HG03521 (cell line): Measurements from ENCODE around the gene RETNLB.

ENCODE experiments used
- ATAC-seq: cut with Tn5 transposase; IDR thresholded peaks from one replicate; pipeline ENCODE4 v1.9.1; 2021; ENCODE audit warnings: mild to moderate bottlenecking, moderate library complexity; ENCODE audit not compliant: unreplicated experiment

Gene RETNLB, protein sequence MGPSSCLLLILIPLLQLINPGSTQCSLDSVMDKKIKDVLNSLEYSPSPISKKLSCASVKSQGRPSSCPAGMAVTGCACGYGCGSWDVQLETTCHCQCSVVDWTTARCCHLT

DNA sequence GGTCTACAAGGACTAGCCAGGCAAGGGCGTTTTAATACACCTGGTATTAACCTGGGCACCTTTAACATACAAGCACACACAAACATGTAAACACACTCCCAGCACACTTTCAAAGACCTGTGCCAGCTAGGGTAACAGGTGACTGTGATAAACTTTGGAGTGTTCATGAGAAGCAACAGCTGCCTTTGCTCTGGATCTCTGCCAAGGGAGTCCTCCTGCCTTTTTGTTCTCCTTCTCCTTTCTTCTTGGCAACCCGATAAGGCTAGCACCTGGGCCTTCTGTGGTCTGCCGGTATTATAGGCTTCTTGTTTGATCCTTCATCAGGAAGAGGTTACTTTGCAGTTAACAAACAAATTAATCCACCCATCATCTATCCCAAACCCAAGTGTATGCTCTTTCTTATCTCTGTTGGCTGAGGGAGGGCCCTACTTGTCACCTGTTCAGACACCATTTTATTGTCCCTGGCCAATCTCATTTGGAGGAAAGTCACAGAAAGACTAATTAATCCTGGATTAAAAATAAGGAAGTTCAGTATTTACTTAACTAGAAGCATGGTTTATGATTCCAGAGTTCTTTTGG is at the start of gene RETNLB:
TSS of gene RETNLB (minus strand) at position 7 of the 579 bp plus-strand sequence. CDS start 225 bp downstream, outside the sequence.
- ATAC-seq = no peak

DNA sequence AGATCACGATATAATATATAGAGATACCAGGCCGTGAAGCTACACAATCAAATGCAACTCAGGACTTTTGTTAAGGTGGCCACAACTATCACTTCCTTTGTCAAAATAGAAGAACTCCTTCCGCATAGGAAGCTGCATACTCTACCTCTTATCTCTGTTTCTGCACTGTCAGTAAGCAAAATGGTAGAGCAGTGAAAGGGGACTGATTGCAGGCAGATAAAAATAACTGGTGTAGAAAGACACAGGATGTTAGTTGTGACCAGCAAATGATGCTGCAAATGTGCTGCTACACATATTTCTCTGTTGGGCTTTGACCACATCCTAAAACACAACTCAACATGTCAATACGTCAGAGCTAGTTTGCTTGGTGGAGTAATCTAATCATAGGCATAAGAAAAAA is 49.1 kb upstream of the RETNLB start:
- no peak for ATAC-seq

DNA sequence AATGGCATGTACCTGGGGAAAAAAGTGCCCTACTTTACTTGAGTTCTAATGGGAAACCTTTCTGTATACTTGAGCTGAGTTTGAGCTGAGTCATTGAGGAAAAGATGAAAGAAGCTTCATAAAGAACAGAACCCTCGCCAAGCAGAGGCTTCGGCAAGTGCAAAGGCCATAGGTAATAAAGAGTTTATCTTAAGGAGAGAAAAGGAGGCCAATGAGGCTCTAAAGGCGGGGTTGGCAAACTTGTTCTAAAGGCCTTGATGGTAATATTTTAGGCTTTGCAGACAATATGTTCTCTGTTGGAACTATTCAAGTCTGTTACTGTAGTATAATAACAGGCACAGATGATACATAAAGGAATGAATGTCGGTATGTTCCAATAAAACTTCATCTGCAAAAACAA is 47.8 kb upstream of the RETNLB start:
- ATAC-seq = no peak

DNA sequence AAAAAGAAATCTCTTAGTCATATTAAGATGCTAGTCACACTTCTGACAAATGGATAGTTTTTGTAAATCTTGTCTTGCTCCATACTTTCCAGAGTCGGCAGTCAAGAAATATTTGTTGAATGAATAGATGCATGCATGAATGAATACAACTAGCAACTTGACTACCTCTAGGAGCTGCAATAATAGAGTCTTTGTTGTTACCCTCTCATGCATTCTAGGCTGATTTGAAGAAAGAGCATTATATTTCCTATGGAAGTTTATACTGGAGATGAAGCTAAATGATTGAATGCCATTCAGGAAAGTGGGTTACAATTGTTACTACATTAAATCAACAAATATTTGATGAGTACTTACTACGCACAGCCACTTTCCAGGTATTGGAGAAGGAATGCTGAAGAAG is 47.2 kb upstream of the RETNLB start:
- ATAC-seq = no peak

DNA sequence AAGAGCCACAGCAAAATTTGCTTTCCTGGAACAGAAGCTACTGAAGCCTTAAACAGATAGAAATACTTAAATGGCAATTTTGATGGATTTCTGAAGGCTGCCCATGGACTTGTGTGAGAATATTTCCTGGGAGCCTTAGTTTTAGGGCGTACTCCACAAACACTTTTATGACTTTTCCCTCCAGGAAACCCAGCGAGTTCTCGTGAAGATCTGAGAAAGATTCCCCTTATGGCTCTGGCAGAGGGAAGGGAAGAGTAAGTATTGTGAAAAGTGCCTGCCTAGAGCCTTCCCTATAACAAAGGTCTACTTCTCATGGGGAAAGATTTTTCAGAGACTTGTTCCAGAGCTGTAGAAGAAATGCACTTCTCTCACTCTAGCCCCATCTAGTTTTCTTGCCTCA is 34.3 kb upstream of the RETNLB start:
- no peak for ATAC-seq

DNA sequence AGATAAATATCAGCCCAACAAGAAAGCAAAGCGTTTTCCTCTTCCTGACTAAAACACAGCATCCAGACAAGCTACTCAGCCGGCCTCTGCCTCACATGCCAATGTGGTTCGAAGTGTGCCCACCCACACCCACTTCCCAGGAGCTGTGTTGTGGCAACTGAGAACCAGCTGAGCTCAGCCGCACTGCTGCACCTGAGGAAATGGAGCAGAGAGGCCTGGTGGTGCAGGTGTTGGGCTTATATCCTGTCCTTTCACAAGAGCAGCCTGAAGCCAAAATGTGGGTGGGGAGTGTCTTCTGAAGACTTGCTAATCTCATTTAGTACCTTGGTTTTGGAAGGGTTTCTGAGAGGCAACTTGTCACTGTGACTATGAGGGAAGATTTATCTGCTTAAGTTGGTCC is 23.0 kb upstream of the RETNLB start:
- no peak for ATAC-seq

DNA sequence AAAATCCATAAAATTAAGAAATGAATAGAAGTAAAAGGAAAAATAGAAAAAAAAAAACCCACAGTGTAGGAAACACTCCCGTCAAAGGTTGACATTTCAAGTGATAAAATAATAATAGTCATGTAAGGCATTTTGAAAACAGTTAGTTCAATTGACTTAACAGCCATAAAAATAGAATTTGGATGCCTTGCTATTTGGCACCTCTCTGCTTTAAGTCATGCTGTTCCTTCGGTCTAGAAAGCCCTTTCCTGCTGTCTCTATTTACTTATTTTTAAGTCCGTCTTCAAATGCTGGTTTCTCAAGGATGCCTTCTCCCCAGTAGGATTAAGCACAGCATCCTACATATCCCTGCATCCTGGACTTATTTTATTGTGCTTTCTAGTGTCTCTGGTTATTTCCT is 22.3 kb upstream of the RETNLB start:
- no peak for ATAC-seq

DNA sequence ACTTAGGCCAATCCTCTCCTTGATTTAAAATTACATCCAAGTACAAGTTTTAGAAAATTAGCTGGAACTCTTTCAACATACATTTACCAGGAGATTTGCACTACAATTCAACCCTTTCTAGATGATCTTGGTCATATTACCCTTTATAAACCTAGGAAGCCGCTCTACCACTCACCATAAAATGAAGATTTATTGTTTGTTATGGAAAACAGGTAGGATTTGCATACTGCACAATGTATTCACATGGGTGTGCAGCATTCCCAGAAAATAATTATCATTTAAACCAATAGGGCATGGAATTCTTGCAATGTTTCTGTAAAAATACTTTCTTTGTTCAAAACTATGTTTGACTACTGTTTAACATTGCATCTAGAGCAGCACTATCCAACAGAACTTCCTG is 18.4 kb upstream of the RETNLB start:
- ATAC-seq = no peak

DNA sequence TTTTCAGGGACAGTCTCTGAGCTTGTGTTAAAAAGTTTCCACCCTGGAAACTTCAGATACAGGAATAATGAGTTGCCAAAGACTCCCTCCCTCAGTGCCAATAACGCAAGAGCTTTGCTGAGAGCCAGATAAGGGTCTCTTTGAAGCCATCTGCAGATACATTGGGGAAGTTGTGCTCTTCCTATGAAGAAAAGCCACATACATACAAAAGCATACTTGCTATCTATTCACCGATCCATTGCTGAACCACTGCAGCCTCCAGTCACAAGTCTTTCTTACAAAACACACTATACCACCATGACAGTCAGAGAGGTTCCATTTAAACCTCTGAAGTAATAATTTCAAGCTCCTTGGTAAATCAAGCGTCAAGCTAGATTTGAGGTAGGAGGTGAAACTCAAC is 10.0 kb upstream of the RETNLB start:
- no peak for ATAC-seq

DNA sequence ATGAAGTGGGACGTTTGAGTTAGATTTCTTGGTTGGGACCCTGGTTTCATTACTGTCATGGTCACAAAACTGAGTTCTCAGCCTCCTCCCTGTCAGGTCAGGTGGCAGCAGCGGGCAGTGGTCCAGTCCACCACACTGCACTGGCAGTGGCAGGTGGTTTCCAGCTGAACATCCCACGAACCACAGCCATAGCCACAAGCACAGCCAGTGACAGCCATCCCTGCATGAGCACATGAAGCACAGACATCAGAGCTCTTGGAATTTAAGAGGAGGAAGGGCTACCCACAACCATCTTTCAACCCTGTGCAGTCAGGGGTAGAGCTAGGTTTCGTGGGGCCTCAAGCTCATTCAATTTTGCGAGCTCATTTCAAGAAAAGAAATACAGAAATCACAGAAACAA is 1.5 kb downstream of the RETNLB start:
- ATAC-seq = no peak

DNA sequence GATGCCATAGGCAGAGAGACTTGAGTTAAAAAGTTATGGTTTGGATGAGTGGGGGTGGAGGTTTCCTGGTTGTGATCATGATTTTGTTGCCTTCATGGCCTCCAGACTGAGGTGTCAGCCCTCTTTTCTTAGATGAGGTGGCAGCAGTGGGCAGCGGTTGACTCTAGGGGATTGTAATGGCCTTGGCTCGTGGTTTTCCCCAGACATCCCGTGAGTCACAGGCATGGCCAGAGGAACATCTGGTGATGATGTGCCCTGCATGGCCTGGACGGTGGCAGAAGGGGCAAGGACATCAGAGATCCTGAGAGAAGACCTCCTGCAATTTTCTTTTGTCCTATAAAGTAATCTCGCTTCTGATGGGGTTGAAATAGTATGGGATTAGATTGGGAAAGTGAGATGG is 12.4 kb downstream of the RETNLB start:
- ATAC-seq = no peak

DNA sequence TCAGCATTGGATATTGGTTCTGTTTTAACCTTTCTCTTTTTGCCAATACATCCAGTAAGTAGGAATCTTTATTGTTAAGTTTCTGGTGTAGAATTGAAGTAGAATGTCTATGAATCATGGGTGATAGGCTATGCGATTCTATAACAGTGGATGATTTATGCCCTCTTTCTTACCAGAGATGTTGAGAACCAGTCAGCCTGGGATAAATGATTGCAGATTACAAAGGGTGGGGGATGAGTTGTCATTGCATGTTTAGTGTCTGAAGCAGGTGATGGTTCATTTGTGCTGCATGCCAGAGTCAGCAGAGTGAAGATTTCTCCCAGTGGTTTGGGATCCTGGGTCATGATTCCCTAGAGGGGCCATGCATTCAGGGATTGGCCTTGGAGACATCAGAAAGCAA is 14.3 kb downstream of the RETNLB start:
- no peak for ATAC-seq

DNA sequence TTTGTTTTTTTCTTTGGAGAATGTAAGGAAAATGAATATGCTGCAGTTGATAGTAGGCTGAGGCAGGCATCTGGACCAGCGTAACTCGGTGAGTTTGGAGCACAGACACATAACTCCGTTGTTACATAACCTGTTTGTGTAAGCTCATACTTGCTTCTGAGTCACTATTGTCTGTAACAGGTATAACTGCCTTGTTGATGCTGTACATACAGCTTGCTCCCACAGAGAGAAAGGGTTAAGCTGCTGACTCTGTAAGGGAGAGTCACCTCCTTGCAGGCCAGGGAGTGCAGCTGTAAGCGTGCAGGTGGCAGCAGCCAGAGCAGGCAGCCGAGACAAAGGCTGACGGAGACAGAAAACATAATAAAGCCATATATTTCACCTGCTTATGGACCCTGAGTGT is 20.4 kb downstream of the RETNLB start:
- ATAC-seq = no peak

DNA sequence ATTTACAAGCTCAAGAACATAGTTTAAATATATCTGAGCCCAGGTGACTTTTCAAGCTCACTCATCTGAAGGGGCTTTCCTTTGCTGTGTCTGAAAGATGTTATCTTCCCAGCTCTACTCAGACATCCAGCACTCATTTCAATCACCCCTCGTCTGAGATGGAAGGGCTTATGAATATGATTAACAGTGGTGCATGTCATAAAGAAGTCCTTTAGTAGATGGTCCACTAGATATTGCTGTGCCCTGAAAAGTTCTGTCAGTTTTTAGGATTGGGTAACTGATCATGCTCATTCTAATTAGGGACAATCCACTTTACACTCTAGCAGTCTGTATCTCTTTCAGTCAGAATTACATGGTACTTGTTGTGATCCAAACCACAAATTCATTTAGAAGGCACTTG is 28.3 kb downstream of the RETNLB start:
- no peak for ATAC-seq

DNA sequence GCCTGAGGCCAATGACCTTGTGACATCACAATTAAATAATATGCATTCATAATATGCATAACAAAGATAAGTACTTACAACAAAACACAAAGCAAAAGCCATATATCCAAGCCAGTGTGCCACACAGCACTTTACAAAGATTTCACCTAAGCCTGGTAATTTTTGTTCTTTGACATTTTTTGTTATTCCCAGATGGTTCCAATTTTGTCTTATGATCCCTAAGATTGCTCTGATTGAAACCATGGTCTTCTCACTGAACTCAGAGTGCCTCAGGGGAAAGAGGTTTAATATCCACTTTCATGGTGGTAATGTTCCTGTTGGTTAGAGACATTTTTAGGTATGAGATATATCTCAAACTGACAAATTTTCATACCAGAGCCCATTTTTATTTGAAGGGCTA is 29.1 kb downstream of the RETNLB start:
- ATAC-seq = no peak

DNA sequence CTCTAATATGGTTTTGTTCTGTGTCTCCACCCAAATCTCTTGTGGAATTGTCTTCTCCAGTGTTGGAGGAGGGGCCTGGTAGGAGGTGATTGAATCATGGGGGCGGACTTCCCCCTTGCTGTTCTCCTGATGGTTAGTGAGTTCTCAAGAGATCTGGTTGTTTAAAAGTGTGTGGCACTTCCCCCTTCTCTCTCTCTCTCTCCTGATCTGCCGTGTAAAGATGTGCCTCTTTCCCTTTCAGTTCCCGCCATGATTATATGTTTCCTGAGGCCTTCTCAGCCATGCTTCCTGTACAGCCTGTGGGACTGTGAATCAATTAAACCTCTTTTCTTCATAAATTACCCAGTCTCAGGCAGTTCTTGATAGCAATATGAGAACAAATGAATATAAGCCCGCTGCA is 33.1 kb downstream of the RETNLB start:
- ATAC-seq = no peak

DNA sequence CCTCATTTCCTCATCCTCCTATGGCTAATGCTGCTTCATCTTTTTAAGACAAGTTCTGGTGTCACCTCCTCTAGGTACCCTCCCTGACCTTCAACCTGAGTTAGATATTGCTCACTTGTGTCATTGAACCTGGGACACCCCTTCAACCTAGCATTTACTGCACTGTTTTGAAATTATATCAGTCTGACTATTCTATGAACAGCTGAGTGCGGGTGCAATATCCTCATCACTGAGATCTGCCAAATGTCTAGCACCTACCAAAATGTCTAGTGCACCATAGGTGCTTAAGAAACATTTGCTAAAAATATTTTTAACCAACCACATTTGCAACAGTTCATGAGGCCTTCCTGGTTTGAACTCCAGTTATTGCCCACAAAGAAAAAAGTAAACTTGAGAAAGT is 34.5 kb downstream of the RETNLB start:
- no peak for ATAC-seq

DNA sequence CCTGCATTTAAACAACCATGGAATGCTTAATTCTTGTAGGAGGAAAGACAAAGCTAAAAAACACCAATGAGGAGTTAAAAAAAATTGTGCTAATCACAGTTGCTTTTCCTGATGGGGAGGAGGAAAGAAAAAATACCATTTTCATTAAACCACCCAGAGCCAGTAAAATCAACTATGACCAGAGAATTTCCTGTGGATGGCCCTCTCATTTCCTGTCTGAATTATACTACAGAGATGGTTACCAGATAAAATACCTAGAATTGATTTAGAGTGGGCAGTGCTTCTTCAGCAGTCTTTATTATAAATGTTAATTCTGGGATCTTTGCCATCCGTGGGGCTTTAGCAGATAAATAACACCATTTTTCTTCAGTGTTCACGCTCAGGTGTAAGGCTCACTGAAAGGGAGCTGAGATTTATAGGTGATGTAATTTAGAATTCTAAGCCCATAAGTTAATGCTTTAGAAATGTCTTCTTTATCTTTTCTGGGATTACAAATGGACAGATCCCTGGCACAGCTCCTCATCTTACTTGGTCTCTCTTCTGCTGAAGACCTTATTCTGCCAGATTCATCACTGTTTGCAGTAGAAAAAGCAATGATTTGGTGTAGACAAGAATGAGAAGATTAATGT is 37.9 kb downstream of the RETNLB start:
- ATAC-seq = no peak

DNA sequence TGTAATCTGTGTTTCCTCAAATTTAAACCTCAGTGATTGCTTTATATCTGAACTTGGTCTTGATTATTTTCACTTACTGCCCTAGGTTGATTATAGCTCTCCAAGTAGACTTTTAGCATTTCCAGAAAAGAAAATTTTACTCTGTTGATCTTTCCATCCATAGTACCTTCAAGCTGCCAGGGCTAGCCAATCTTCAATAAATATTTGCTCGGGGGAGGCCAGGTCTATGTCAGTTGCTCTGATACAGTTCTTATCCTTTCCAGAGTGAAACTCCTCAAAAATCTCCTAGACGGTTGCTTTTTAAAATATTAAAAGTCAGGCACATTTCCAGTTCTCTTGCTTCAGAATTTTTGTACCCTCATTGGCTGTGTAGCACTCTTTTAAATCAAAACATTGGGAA is 38.8 kb downstream of the RETNLB start:
- ATAC-seq = no peak

DNA sequence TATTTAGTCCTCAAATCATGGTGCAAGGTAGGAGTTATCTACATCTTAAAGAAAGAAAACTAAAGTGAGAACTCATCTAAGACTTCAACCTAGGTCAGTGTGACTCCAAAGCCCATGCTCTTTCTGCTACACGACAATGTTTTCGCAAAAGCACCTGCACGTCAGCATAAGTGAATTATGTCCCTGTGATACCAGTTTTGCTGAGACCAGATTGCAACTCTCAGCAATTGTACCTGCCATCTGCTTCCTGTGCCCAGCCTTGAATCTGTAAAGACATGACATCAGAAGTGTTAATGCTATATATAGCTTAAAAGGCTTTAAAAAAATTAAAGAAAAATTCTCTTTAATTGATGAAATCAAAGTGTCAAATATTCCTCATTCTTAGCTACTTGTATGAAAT is 43.4 kb downstream of the RETNLB start:
- ATAC-seq = no peak

DNA sequence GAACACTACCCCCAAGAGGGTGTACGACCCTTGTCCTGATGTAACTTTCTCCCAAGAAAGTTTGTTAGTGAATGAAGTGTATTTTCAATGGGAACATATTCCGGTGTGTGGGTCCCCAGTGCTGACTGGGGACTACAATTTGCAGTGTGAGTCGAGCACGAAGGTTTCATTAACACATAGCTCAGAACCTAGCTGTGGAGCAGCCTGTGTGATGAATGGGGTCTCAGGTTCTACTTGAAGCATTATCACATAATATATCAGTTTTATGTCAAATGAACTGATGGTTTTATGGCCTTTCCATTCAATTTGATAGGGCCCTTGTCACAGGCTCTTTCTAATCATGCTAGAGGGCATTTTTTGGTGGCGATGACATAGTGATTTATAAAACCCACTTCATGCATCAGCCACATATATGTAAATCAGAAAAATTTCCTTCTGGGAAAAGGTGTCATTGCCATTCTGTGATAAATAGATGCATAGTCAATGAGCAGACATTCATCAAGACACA is 44.1 kb downstream of the RETNLB start:
- ATAC-seq = no peak
